Tongue (tissue), 2 donors: ENCODE measurements around the gene ITGA3. TPM values are rescaled to one million over a fixed set of nuclear protein-coding genes. Genes with fewer than 3 reads are reported as not detected.

Source experiments
- DNase-seq: peaks from one replicate; pipeline ENCODE4 v3.0.0-alpha.2; 2015
- total RNA-seq: library from RNA; depleted of rRNA; stranded (reverse); fragments of >200 nt; gene quantifications from one replicate; pipeline ENCODE4 v1.2.3, GENCODE V29; 2014

Gene ITGA3
- total RNA-seq, 1 donor from 2014 or later, result 42.2 TPM

DNA sequence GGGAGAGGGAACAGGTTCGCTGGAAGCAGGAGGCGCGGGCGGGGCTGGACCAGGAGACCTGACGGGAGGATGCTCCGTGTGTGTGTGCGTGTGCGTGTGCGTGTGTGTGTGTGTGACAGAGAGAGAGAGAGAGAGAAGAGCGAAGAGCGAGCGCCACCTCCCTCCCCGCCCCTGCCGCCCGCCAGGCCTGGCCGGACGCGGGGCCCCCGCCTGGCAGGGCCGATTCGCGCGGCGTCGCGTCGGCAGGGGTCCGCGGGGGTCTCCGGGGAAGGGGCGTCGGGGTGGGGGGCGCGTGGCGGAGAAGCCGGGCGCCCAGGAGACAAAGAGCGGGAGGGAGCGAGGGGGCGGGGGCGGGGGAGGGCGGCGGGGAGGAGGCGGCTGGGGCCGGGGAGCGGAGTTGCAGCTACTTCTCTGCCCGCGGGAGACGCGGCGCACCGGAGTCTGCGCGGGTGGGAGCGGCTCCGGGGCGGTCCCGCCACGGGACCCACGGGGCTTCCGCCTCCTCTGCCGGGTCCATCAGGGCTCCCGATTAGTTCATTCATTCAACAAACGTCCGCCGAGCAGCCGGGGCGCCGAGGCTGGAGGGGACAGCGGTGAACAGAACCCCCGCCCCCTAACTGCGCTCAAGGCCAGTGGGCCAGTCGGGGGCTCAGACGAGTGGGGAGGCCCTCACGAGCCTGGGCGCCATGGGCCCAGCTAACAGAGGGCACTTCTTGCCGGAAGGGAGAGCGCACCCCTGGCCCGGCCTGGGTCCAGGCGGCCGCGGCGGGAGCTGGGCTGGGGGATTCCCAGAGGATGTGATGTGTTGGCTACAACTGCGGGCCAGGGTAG, 74.0 kb downstream of the ITGA3 start, which contains the start of gene SAMD14:
Gene SAMD14, minus strand, starts transcription at position 433 of the 831 bp plus-strand sequence. CDS start 5,201 bp downstream, outside the sequence.
- DNase-seq, result peak; percentile 62

DNA sequence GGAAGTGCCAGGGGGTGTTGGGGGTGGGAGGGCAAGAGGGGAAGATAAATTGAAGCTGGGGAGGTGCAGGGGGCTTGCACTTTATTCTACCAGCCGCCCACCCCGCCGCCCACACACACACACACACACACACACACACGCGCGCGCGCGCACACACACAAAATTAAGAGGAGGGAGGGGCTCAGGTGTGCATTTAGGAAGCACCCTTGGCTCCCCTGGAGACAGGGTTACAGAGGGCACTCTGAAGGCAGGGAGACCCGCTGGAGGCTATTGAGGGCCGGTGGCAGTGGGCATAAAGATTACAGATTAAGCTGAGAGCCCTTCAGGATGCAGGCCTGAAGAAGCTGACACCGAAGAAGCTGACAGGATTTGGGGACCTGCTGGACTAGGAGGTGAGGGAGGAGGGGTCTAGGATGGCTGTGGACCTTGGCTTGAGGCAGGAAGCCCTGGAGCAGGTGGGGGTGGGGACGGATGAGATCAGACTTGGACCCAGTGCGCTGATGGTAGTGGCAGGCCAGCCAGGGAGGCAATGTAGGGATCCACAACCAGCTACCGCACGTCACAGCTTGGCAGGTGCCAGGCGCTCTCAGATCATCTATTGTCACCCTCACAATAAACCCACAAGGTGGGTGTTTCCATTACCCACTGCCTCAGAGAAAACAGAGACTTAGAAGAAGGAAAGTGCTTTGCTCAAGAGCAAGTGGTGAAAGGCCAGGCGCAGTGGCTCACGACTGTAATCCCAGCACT, 74.8 kb downstream of the ITGA3 start:
- DNase-seq, result no peak

DNA sequence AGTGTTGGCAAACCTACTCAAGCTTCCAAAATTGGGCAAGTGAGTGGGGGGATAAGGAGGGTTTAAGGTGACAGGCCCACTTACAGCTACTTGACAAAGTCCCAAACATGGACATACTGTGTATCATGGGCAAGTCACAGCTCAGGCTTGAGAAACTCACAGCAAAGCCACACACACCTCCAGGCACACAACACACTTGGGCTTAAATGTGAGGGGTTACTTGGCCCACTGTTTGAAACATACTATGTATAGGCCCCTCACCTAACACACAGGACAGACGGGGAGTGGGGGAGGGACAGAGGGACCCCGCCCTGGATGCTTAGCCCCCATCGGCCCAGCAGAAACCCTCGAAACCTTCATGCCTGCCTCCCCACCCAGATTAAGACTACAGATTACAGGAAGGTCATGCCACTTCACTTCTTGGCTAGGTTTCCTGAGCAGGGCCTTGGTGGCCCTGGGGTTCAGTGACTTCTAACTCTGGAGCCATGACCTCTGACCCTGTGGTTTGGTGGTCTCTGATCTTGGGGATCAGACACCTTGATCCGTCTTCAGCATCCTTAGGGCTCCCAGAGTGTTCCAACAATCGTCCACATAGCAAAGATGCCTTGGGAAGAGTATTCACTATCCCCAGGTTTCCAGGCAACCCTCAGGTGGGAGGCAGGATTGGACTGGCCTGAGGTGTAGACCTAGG, 76.3 kb downstream of the ITGA3 start:
- no peak for DNase-seq

DNA sequence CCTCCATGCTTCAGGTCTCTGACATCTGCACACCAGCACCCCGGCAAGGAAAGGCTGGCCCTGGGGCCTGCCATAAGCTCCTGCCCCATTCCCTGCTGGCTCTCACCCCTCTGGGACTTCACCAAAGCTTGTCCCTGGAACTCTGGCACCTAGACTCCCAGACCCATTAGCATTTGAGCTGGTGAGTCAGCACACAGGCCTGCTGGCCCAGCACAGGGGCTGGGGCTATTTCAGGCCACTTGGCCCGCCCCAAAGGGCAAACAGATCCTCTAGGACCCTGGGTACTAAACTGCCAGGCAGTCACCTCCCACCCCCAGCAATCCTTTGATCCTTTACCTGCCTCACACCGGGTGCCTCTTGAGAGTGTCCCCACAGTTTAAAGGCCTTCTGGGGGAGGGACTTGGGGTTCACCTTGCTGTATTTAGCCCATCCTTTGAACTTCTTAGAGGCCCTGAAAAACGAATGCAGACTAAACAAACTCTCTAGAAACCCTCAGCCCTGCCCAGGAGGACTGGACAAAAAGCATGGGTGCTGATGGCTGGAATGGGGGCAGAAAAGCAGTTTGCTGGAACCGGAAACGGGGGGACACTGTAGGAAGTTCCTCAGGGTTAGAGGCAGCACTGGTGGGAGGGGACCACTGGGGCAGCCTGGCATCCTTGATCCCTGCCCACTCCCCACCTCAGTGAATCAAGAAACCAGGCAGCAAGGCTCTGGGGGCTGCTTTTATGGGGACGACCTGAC, 77.3 kb downstream of the ITGA3 start:
- no peak for DNase-seq

DNA sequence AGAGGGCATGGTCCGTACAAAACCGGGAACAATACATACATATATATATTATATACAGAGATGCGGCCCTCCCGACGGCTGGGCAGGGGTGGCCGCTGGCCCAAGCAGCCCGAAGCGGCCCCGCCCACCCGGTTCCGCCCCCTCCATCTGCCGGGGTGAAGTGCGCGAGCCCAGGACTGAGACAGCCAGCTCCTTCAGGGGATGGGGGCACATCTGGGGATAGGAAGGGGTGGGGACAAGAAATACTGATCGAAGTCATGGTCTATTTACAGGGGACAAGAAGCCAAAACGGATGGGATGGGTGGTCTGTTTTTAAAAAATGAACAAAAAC, 77.8 kb downstream of the ITGA3 start:
- no peak for DNase-seq

DNA sequence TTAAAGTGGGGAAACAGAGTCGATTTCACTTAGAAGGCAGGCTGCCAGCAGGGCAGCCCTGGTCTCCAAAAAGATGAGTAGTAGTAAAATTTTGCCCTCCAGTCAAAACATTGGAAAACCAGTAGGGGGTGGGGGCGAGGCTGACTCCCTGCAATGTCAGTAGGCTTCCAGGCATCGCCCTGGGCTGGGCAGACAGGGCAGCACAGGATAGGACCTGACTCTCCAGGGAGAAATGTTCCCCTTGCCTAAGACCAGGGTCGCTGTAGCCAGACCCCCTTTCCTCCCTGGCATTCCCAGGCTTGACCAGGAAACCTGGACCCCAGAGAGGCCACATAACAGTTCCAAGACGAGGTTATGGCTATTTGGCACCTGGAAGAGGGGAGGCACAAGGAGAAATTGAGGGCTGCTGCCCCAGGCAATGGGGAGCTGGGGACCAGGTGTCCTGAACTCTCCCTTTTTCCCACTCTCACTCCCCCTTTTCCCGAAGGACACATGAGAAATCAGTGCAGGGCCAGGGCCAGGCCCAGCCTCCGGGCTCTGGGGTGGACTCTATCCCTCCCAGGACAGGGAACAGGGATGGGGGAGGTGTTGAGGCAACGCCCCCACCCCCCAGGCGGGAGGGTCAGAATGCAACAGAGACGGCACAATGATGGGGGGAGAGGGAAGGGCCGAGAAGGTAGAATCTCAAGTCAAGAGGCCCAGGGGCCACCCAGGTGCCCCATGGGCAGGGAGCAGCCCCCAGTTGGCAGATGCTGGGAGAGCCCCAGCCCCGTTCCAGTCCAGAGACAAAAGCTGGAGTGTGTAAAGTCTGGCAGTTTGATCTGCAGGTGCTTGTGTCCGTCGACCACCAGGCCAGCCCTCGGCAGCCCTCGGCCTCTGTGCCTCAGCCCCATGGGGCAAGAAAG, 78.5 kb downstream of the ITGA3 start:
- no peak for DNase-seq

DNA sequence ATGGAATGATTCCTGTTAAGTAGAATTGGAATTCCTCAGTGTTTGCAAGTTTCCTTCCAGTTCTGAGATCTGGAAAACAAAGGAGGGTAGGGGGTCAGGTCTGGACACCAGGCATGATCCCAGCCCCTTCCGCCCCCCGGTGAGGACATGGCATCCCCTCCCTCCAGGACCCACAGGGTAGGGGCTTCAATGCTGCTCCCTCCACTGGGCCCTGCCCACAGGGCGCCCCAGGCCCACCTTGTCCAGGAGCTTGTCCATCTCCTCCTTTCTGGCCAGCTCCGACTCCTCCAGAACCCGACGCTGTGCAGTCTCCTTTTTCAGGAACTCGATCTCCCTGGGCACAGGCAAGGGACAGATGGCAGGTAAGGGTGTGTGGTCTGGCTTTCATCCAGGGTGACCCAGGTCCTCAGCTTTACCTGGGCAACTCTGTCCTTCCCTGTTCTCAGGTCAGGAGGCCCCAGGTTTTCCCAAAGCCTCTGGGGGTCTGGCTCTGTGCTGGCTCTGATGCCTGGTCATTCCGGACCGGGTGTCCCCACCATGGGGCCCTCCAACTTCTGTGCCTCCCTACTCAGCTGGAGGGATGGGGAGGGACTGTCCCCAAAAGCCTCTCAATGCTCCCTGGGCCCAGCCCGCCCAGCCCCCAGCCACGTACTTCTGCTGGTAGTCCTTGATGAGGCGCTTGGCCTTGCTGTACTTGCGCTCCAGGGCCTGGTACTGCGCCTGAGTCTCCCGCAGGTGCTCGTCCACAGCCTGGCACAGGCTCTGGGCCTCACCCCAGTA, 79.6 kb downstream of the ITGA3 start:
- DNase-seq, result no peak

DNA sequence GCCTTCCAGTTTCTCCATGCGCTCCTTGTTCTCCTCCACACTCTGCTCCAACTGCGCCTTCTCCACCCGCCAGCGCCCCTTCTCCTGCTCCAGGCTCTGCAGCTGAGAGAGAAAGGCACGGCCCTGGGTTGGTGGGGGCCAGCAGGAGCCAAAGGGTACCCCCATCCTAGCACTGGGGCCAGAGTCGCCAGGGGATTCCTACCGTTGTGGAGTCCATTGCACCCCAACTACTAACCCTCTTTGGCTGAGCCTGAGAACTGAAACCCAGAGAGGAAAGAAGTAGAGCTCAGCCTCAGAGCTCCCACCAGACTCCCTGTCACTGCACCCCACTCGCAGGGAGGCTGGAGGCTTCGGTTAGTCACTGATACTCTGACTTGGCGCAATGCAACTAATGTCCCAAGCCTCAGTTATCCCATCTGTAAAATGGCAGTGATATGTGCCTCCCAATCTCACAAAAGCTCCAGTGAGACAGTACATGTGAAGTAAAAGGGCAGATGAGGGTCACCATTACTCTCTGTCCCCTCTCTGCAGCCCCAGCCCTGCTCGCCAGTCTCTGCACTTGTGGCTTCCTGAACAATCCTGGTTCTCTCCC, 80.3 kb downstream of the ITGA3 start:
- no peak for DNase-seq

DNA sequence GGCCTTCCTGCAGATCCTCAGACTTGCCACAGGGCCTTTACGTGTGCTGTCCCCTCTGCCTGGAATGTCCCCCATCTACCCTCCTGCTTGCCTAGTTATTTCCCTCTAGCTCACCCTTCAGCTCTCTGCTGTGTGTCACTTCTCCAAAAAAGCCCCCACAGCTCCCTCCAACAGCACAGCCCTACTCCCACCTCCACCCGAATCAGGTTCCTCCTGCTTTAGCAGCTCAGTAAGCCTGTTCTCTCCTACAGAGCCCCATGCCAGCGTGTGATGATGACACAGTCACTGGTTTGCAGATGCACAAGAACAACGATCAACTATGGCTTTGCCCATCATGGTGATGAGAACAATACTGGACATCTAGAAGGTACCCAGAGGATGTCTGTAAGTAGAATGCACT, 81.1 kb downstream of the ITGA3 start:
- no peak for DNase-seq

DNA sequence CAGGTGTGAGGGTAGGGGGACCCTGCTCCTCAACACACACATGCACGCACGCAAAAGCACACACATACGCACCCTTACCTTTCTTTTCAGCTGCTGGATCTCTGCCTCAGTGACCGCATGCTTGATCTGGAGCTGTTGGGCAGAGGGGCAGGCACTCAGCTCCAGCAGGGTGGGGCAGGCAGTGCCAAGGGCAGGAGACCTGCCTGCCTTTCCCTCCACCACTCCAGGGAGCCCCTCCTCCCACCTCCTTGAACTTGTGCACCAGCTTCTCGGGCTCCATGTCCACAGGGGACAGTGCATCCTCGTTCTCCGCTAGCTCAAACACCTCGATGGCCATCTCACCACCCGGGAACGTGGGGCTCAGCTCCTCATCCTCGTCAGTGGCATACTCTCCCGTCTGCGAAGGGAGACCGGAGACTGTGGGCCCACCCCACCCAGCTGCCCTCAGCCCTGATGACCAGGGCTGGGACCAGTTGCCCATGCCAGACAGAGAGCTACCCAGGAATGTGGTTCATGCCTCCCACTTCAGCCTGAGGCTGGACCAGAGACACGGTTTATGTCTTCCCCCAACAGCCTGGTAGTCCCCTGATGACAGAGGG, 83.4 kb downstream of the ITGA3 start:
- DNase-seq, result no peak

Other genes starting within 250 kb of the ITGA3 start
- gene TAC4, start 208.0 kb upstream of the ITGA3 start, total RNA-seq, result not detected
- 1.2 TPM for gene DLX4, start 86.9 kb upstream of the ITGA3 start, total RNA-seq
- 0.82 TPM for gene DLX3, start 60.9 kb upstream of the ITGA3 start, total RNA-seq
- 28.2 TPM for gene PDK2, start 39.2 kb downstream of the ITGA3 start, total RNA-seq
- 1.0 TPM for gene SAMD14, start 74.0 kb downstream of the ITGA3 start, total RNA-seq
- 30.1 TPM for gene PPP1R9B, start 94.6 kb downstream of the ITGA3 start, total RNA-seq
- 148 TPM for gene SGCA, start 109.9 kb downstream of the ITGA3 start, total RNA-seq
- gene COL1A1, start 145.5 kb downstream of the ITGA3 start, total RNA-seq, result 3,144 TPM
- gene TMEM92, start 218.4 kb downstream of the ITGA3 start, total RNA-seq, result not detected